ENCODE measurements around the gene COL28A1.

GRCh38 chr7:7569615-7570014, 33.9 kb upstream of the COL28A1 start:
- TF ChIP-seq CTCF (IDR thresholded peaks at IDR 0.05; ENCODE audit: low read depth, low read length, missing input control) (no peak), RXRA (IDR thresholded peaks at IDR 0.05) (no peak), REST (IDR thresholded peaks at IDR 0.05) (no peak), JUND (IDR thresholded peaks at IDR 0.05) (no peak)

Measured in liver (tissue), 3 donors.